Right lobe of liver (tissue), 6 donors: Measurements from ENCODE around the gene MPP2. TPM values are rescaled to one million over a fixed set of nuclear protein-coding genes. Genes with fewer than 3 reads are reported as not detected.
A peak's percentile ranks its signal among the peaks of the same experiment; 100 is the strongest.

Experiments
- ATAC-seq, 4 donors: fragments of 200-7000 bp; cut with Tn5 transposase; one replicate each; pipeline ENCODE4 v1.9.1; 2020; ENCODE audit warnings: mild to moderate bottlenecking in 4 of 4, moderate library complexity in 4 of 4
- DNase-seq, 3 donors: peaks; one replicate each; pipeline ENCODE4 v3.0.0-alpha.2; 2020
- H3K27ac ChIP-seq, 3 donors: fragments of 200-600 bp; one replicate each; pipeline ENCODE4 v1.8.0; 2022
- H3K27me3 ChIP-seq, 2 donors: fragments of 200-600 bp; one replicate each; pipeline ENCODE4 v1.8.0; 2022
- H3K36me3 ChIP-seq, 4 donors: fragments of 200-600 bp; sonication (generic) in 1 of 4; one replicate each; pipeline versions ENCODE4 v1.5.1 to v1.8.0; 2017 to 2022; ENCODE audit warnings: control low read depth in 1 of 4
- H3K4me1 ChIP-seq, 4 donors: fragments of 200-600 bp; sonication (generic) in 1 of 4; one replicate each; pipeline versions ENCODE4 v1.5.1 to v1.8.0; 2017 to 2022; ENCODE audit warnings: control low read depth in 1 of 4
- H3K4me3 ChIP-seq, 3 donors: fragments of 200-600 bp; one replicate each; pipeline ENCODE4 v1.8.0; 2022
- H3K9me3 ChIP-seq, 4 donors: fragments of 200-600 bp; sonication (generic) in 1 of 4; one replicate each; pipeline versions ENCODE4 v1.5.1 to v1.8.0; 2017 to 2022; ENCODE audit warnings: control low read depth in 1 of 4
- CTCF ChIP-seq, 4 donors: fragments of 200-600 bp in 3 of 4; fragments of 450-650 bp in 1 of 4; IDR thresholded peaks; one replicate each; pipeline versions ENCODE4 v1.5.1 to v1.8.0; 2016 to 2022; ENCODE audit warnings: antibody characterized with exemption in 4 of 4, mild to moderate bottlenecking in 2 of 4
- POLR2A ChIP-seq: fragments of 450-650 bp; IDR thresholded peaks from one replicate; pipeline ENCODE4 v1.6.1; 2017; ENCODE audit warnings: antibody characterized with exemption, mild to moderate bottlenecking
- WGBS: methylation state at CpG from one replicate; pipeline ENCODE4 v1.1.6; 2018; ENCODE audit warnings: low coverage, low lambda C conversion rate; ENCODE audit not compliant: insufficient coverage; ENCODE audit errors: missing lambda C conversion rate; 5-methylcytosine and 5-hydroxymethylcytosine counted together
- intact Hi-C, 2 donors: fragments of 100-400 bp; cut with DNase I; formaldehyde crosslinking; loops; one replicate each; pipeline versions ENCODE4 v1.11.2 to v1.14.1; 2022
- total RNA-seq, 6 experiments: library from RNA; depleted of rRNA in 2 of 6; stranded (reverse); fragments of >200 nt in 2 of 6; fragmentation: NEBNext Ultra II Directional in 3 of 6; extraction: Animal tissue kit (Norgen Biotek cat#: 25700) in 3 of 6; gene quantifications; one replicate each; pipeline versions ENCODE4 v1.1.0 to v1.2.4, GENCODE V29; 2016 to 2023
- donor health status: DM: no; HTN: yes; CAD: no.
- donor health status: DM: no; HTN: no; CAD: no.
- donor health status: DM: no; HTN: no; CAD: no.
- donor health status: DM: no; HTN: yes; CAD: no.
- donor health status: DM: no; HTN: yes; CAD: no.

Gene MPP2
- total RNA-seq, 6 experiments from 2014 or later: 0.13 to 1.2 (median 0.18) TPM; not detected in 3

- ATAC-seq: peak in 3 of 4 donors; percentile 49 to 65 (median 56)
These were observed 60.4 kb downstream of the MPP2 start, which contains the start of gene CD300LG for GRCh38 chr17:43846963-43847371. Gene CD300LG (plus strand): TSS chr17:43847176. CDS start chr17:43847217, 41 bp downstream.

GRCh38 chr17:43846221-43846712 is 61.1 kb downstream of the MPP2 start:
- intact Hi-C loops: loop anchor here (10.0 kb wide), 3 partner anchors 61 to 151 kb away; partner anchors contain the start of gene CFAP97D1 (in 1 of the 2)
- 6% methylated on average over 13 of the region's 13 CpGs for WGBS
- Histone ChIP-seq H3K27me3 (no peaks in the 10 kb centered on the region), H3K4me3 (no peak overlapping the region), H3K4me1 (peaks cover 0 to 11% (median 2%) of the 10 kb centered on the region in 4 donors), H3K36me3 (no peaks in the 10 kb centered on the region), H3K27ac (no peak overlapping the region), H3K9me3 (no peaks in the 10 kb centered on the region)
- peak; percentile 92 to 99 (median 98) for TF ChIP-seq CTCF (IDR thresholded peaks at IDR 0.05)
- no peak for TF ChIP-seq POLR2A
- peak; percentile 99 to 100 (median 99) for ATAC-seq
- DNase-seq: peak; percentile 84 to 86 (median 85)

More at GRCh38 chr17:43846963-43847371, 60.4 kb downstream of the MPP2 start, which contains the start of gene CD300LG:
- H3K4me3 ChIP-seq: no peak within 1 kb of the TSS
- H3K27me3 ChIP-seq: no peaks in the 10 kb centered on the region
- no peaks in the 10 kb centered on the region for H3K36me3 ChIP-seq
- DNase-seq: peak in 1 of 3 donors; percentile 43
- peaks cover 0 to 11% (median 2%) of the 10 kb centered on the region in 4 donors for H3K4me1 ChIP-seq
- intact Hi-C loops: loop anchor here (10.0 kb wide), 3 partner anchors 62 to 152 kb away; partner anchors contain the start of gene CFAP97D1 (in 1 of the 2)
- no peaks in the 10 kb centered on the region for H3K9me3 ChIP-seq
- WGBS: no CpG with 5 or more reads among the region's 17 CpGs
- H3K27ac ChIP-seq: peak within 1 kb of the TSS in 1 of 3 donors; percentile 10
- TF ChIP-seq POLR2A (no peak), CTCF (IDR thresholded peaks at IDR 0.05) (no peak)

GRCh38 chr17:43845766-43846165 is 61.6 kb downstream of the MPP2 start:
- no peak for TF ChIP-seq POLR2A
- no peak for TF ChIP-seq CTCF (IDR thresholded peaks at IDR 0.05)
- DNase-seq (no peak), ATAC-seq (no peak)
- Histone ChIP-seq H3K36me3 (no peaks in the 10 kb centered on the region), H3K4me3 (no peak overlapping the region), H3K9me3 (no peaks in the 10 kb centered on the region), H3K4me1 (peaks cover 0 to 12% (median 2%) of the 10 kb centered on the region in 4 donors), H3K27me3 (no peaks in the 10 kb centered on the region), H3K27ac (no peak overlapping the region)
- intact Hi-C loops: loop anchor here (10.0 kb wide), 3 partner anchors 61 to 151 kb away; partner anchors contain the start of gene CFAP97D1 (in 1 of the 2)
- 24% methylated on average over 4 of the region's 4 CpGs for WGBS

GRCh38 chr17:43844241-43844640 is 63.1 kb downstream of the MPP2 start:
- Histone ChIP-seq H3K27ac (no peak overlapping the region), H3K27me3 (no peaks in the 10 kb centered on the region), H3K4me1 (peaks cover 0 to 24% (median 2%) of the 10 kb centered on the region in 4 donors), H3K9me3 (no peaks in the 10 kb centered on the region), H3K36me3 (no peaks in the 10 kb centered on the region), H3K4me3 (no peak overlapping the region)
- WGBS: 78% methylated on average over 1 of the region's 5 CpGs
- intact Hi-C loops: loop anchor here (10.0 kb wide), 3 partner anchors 59 to 149 kb away; partner anchors contain the start of gene CFAP97D1 (in 1 of the 2)
- no peak for ATAC-seq
- DNase-seq: peak in 1 of 3 donors; percentile 27
- TF ChIP-seq POLR2A (no peak), CTCF (IDR thresholded peaks at IDR 0.05) (no peak)
